ENCODE data around the gene STAB1. TPM values are rescaled to one million over a fixed set of nuclear protein-coding genes. Genes with fewer than 3 reads are reported as not detected.
A peak's percentile ranks its signal among the peaks of the same experiment; 100 is the strongest.

The STAB1 gene
- total and polyA plus RNA-seq, 10 donors = 287 to 1,994 (median 586) TPM

DNA sequence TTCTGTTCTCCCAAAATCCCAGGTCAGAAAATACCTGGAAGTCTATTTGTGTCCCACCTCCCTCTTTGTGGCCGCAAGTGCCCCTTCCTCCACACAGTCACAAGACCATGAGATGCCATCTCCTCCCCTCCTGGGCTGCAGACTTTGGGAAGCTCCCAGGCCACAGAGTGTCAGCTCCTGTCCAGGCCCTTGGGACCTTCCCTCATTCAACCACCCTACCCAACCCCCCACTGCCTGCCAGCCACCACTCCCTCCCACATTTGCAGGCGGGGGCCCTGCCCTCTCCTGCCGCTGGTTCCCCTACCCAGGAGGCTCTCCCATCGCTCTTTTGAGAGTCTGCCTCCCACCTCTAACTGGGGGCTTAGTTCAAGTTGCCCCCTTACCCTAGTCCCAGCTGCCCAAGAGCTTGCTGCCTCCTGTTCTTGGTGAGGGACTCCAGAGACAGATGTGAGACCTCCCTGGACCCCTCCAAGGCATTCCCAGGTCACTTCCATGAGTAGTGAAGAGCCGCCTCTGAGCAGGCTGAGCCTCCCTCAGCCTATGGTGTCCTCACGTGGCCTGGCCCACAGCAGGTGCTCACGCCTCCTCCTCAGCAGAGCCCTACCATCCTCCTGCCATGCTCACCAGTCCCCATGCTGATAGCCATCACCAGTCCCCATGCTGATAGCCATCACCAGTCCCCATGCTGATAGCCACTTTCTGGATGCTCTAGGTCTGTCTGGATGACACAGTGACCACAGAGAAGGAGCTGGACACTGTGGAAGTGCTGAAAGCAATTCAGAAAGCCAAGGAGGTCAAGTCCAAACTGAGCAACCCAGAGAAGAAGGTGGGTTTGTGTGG, 15.9 kb upstream of the STAB1 start:
- intact Hi-C loops (cut with DNase I; ENCODE audit: low total_unique reads) = no loop called here
- no peak overlapping the region for H3K4me3 ChIP-seq
- no peak for TF ChIP-seq POLR2A (IDR thresholded peaks at IDR 0.05)
- TF ChIP-seq POLR2AphosphoS5 (IDR thresholded peaks at IDR 0.05) = no peak
- TF ChIP-seq, protein P1, sequence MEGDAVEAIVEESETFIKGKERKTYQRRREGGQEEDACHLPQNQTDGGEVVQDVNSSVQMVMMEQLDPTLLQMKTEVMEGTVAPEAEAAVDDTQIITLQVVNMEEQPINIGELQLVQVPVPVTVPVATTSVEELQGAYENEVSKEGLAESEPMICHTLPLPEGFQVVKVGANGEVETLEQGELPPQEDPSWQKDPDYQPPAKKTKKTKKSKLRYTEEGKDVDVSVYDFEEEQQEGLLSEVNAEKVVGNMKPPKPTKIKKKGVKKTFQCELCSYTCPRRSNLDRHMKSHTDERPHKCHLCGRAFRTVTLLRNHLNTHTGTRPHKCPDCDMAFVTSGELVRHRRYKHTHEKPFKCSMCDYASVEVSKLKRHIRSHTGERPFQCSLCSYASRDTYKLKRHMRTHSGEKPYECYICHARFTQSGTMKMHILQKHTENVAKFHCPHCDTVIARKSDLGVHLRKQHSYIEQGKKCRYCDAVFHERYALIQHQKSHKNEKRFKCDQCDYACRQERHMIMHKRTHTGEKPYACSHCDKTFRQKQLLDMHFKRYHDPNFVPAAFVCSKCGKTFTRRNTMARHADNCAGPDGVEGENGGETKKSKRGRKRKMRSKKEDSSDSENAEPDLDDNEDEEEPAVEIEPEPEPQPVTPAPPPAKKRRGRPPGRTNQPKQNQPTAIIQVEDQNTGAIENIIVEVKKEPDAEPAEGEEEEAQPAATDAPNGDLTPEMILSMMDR (IDR thresholded peaks at IDR 0.05 in 8 of 11, conservative IDR thresholded peaks at IDR 0.05 in 3 of 11) = no peak
- H3K4me1 ChIP-seq = peaks cover 0 to 40% (median 6%) of the 10 kb centered on the region in 6 donors
- WGBS, 5 donors = 92 to 95% (median 95%) methylated on average over 7 of the region's 7 CpGs
- H3K36me3 ChIP-seq = peaks cover 0 to 99% (median 89%) of the 10 kb centered on the region in 6 donors
- no peaks in the 10 kb centered on the region for H3K27me3 ChIP-seq (replicated peaks in 1 of 7)
- no peak overlapping the region for H3K27ac ChIP-seq
- no peak for DNase-seq
- H3K9me3 ChIP-seq = no peaks in the 10 kb centered on the region

DNA sequence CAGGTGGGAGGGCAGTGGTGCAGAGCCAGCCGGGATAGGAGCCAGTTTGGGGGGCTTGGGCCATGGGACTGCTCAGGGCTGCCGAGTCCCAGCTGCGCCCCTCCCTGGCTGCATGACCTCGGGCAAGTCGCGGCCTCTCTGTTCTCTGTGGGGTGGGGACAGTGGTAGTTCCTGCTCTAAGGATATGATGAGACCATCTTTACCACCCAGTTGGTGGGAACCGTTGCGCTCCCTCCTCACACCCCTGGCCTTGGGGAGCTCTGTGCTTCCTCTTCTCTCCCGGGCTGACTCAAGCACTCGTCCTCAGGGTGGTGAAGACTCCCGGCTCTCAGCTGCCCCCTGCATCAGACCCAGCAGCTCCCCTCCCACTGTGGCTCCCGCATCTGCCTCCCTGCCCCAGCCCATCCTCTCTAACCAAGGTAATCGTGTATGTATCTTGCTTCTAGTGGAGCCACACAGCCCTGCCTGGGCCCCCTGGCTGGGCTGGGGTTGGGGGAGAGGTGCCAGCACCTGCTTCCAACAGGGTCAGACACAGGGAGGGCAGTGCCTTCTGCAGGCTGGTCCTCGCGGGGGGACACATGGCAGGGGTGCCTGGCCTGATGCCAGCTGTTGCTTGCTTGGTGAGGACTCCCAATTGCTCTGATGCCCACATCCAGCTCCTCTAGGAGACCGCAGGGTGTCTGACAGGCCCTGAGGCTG, 15.1 kb upstream of the STAB1 start:
- H3K27me3 ChIP-seq (replicated peaks in 1 of 7) = no peaks in the 10 kb centered on the region
- H3K9me3 ChIP-seq = no peaks in the 10 kb centered on the region
- H3K27ac ChIP-seq = no peak overlapping the region
- WGBS, 5 donors = 67 to 83% (median 76%) methylated on average over 13 to 16 of the region's 16 CpGs
- no peak for DNase-seq
- H3K36me3 ChIP-seq = peaks cover 0 to 99% (median 86%) of the 10 kb centered on the region in 6 donors
- TF ChIP-seq POLR2A (IDR thresholded peaks at IDR 0.05) = no peak
- TF ChIP-seq, protein P1 (IDR thresholded peaks at IDR 0.05 in 8 of 11, conservative IDR thresholded peaks at IDR 0.05 in 3 of 11) = no peak
- TF ChIP-seq POLR2AphosphoS5 (IDR thresholded peaks at IDR 0.05) = peak in 1 of 3 donors; percentile 29
- no peak overlapping the region for H3K4me3 ChIP-seq
- peaks cover 0 to 47% (median 9%) of the 10 kb centered on the region in 6 donors for H3K4me1 ChIP-seq
- intact Hi-C loops (cut with DNase I; ENCODE audit: low total_unique reads) = no loop called here

DNA sequence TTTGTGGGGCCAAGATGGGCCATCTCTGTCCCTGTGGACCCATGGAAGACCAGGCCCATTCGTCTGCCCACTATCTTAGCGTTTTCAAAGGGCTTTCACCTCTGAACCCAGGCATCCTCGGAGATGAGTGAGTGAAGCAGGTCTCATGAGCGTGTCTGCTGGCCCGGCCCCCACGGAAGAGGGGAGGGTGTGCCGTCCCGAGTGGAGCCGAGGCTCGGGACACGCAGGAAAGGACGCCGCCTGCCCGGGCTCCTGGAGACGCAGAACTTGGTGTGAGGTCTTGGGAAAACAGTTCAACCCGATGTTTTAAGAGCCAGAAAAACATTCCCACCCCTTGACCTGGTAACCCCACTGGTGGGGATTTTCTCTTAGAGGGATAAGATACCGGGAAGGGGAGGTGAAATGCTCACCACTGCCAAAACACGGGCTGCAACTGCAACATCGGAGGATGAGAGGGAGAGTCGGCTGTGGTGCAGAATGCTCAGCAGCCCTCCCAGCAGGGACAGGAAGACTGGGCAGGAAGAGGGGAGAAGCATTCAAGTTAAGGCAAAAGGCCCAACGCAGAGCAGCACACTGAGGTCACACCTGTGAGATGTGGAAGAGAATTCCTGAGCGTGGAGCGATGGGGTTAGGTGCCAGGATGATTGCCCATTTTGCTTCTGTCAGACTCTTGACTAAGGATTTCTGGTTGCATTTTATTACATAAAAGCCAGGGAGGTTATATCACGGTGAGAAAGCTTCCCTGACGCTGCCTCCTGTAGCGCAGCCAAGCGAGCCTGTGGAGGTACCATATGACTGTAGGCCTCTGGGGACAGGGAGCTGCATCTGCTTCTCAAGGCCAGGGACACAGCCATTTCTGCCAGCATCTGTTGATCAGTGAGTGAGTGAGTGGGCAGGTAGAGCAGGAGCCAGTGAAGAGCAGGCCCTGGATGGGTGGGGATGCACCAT, 14.1 kb upstream of the STAB1 start:
- no peak overlapping the region for H3K27ac ChIP-seq
- H3K27me3 ChIP-seq (replicated peaks in 1 of 7) = no peaks in the 10 kb centered on the region
- TF ChIP-seq, protein P1 (IDR thresholded peaks at IDR 0.05 in 8 of 11, conservative IDR thresholded peaks at IDR 0.05 in 3 of 11) = no peak
- TF ChIP-seq POLR2AphosphoS5 (IDR thresholded peaks at IDR 0.05) (no peak), POLR2A (IDR thresholded peaks at IDR 0.05) (no peak)
- H3K4me3 ChIP-seq = no peak overlapping the region
- intact Hi-C loops (cut with DNase I; ENCODE audit: low total_unique reads) = no loop called here
- 84 to 96% (median 92%) methylated on average over 26 to 27 of the region's 27 CpGs for WGBS, 5 donors
- H3K9me3 ChIP-seq = no peaks in the 10 kb centered on the region
- no peak for DNase-seq
- peaks cover 0 to 99% (median 81%) of the 10 kb centered on the region in 6 donors for H3K36me3 ChIP-seq
- H3K4me1 ChIP-seq = peaks cover 0 to 44% (median 12%) of the 10 kb centered on the region in 6 donors
